ENCODE results near the gene ENDOU.
"Not testable (repeated sequence)": the region's sequence is repeated elsewhere in the genome, so short reads cannot be mapped to it uniquely, and the experiment has no call there.

ENDOU gene

DNA sequence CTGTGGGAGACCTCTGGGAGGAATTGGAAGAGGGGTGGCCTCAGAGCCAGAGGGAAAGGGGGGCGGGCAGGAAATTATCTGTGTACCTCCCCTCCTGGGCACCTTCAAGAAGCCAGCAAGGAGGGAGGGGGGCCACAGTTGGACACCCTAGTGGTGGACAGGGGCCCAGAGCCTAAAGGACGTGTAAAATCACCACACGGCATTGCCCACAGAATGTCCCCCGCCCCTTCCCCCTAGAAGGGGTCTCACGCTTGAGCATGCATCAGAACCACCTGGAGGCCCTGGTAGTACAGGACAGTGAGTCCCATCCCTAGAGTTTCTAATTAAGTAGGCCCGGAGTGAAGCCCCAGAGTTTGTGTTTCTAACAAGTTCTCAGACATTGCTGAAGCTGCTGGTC lies 8.2 kb downstream of the ENDOU start:
- no peak for DNase-seq

DNA sequence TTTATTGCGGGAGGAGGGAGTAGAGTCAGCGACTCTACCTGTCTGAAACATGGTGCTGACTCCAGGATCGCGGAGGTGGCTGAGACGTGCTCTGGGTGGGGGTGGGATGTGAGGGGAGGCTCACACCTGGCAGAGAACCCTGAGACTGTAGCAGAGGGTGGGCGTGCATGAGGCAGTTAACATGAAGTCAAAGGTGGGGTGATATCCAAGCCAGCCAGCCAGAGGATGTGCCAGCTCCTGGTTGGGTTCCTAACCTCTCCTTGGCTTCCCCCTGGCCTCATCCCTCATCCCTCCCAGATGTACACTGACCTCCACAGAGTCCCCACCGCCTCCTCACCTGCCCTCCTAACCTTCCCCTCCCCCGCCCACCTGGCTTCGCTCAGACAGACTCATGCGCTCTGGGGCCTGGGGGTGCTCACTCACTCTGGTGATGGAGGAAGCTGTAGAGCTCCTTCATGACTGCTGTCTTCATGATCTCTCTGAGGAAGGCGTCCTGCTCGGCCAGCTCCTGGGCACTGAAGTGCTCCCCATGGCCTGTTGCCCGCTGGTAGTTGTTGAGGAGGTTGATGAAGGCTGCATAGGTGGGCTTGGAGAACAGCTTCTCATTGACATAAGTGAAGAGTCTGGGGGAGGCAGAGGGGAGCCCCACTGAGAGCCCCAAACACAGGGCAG lies 9.3 kb downstream of the ENDOU start:
- DNase-seq = no peak

DNA sequence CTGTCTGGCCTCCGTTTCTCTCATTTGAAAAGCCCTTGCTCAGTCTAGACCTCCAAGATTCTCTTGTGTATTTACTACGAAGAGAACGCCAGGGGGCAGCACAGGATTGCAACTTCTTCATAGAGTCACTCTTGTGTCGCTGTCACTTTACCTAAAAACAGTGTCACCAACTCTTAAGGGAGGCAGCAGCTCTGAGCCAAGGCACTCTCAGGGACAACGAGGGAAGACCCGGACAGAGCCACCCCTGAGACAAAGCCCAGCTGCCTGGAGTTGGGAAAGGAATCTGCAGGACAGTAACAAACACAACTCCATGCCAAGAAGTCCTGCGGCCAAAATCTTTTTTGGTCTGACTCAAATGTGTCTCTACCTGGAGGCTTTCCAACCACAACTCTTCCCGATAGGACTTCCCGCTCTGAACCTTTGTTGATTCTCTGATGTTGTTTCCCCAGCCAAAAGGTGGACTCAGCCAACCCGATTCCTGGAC lies 9.9 kb downstream of the ENDOU start:
- DNase-seq = peak; percentile 88

DNA sequence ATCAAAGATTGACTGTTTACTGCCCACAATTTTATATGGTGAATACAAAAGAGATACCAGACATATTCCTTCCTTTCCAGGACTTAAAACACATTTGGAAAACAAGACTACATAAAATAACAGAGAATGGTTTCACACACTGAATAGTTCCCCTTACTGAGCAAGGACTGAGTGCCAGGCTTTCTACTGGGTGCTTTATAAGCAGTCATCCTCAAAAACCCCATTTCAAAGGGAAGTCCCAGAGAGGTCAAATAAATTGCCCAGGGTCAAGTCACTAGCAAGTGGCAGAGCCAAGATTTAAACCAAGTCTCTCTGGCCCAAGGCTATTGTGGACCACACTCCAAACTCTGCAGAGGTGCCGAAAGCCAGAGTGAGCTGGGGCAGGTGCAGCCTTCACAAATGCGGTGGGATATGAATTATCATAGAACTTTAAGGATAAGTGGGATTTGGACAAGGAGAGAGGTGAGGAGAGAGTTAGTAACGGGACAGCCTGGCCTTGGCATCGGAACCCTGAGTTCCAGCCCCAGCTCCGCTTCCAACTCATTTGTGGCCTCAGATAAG lies 10.4 kb downstream of the ENDOU start:
- DNase-seq = peak; percentile 84

DNA sequence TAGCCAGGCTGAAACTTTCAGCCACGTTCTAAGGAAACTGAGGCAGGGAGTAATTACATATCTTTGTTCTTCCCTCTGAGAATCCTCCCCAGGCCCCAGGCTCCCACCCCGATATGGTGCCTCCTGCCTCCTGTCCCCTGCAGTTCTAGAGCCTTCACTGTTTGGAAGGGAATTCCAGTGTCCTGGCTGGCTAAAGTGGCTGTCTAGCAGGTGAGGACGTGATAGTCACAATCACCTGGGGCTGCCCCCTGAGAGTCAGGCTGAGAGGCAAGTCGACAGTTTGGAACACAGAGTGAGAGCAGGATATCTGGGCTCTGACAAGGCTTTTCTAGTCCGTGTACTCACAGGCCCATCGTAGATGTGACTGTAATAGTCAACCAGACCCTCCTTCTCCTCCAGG lies 13.1 kb downstream of the ENDOU start:
- no peak for DNase-seq

DNA sequence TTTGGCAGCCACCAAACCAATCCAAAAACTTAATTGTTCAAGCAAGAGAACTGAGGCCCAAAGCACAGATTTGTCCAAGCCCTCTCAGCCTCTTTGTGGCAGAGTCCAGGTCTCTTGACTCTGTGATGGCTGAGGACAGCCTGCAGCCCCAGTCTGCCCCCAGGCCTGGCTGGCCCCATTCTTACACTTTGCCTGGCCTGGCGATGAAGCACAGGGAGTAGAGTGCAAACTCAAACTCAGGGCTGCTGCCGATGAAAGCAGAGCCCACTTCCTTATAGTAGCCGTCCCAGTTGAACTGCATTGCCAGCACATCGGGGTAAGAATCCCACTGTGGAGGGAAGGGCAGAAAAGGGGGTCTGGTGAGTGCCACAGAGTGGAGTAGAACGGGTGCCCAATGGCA lies 13.8 kb downstream of the ENDOU start:
- DNase-seq = no peak

DNA sequence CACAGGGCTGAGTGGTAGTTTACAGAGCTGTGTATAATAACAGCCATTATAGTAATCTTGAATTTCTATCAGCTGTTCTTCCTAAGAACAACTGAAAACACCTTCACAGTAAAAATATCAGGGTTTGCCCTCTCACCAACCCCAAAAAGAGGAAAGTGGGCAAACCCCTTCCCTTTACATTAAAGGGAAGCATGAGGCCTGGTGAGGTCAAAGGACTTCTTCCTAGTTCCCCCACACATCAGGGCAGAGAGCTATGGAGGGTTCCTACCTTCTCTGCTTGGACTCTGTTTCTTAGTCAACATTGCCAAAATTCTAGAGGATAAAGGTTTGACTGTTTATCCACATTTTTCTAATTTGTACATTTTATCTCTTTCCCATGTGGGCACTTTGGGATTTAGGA lies 15.0 kb downstream of the ENDOU start:
- peak; percentile 33 for DNase-seq

DNA sequence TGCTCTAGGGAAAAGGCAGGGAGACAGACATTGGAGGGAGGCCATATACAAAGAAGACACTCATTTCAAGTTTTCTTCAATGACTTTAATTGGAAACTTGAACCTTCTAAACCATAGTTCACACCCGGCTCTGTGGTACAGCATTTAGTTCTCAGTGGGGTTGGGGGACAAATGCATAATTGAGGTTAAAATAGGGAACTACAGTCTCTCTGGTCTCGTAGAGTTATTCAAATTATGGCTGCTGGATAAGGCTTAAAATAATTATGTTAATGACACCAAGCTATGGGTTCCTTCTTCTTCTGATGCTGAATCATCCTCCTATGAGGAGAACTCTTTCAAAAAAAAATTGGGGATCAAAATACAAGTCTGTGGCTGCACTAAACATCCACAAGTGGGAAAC lies 15.6 kb downstream of the ENDOU start:
- DNase-seq = no peak

DNA sequence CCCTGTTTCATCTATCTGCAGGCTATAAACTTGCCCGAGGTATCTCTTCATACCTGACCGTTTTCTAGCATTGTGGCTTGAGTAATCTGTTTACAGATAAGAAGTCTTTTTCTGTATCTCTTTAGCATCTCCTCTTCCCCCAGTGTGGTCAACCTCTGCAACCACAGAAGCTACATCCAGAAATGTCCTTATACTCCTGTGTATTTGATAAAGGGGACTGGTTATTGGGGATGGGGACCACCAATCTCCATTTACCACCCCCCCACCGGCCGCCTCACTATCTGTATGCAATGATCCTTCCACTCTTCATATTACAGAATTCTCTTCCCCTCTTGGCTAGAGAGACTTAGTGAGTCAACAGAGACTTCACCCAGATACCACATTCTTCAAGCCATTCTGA lies 16.1 kb downstream of the ENDOU start:
- no peak for DNase-seq

DNA sequence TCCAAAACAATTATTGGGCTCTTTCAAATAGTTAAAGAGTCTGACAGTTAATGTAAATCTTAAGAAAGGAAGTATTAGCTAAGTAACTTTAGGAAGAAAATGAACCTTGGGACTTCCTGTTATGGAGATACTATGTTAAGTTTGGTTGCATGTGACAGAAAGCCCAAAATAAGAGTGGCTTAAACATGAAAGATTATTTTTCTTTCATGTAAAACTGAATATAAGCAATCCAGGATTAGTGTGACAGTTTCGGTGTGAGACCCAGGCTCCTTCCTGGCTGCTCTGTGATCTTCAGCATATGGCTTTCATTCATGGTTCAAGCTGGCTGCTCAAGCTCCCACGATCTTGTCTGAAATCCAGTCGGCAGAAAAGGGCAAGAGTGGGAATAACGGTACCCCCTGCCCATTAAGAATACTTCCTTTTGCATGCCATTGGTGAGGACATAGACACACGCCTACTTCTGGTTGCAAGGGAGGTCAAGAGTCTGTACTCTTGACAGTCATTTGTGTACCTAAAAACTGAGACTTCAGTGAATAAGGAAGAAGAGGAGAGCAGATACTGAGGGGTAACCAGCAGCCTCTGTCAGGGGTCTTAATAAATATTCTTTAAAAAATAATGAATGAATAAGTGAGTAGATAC lies 17.3 kb downstream of the ENDOU start:
- peak; percentile 33 for DNase-seq

DNA sequence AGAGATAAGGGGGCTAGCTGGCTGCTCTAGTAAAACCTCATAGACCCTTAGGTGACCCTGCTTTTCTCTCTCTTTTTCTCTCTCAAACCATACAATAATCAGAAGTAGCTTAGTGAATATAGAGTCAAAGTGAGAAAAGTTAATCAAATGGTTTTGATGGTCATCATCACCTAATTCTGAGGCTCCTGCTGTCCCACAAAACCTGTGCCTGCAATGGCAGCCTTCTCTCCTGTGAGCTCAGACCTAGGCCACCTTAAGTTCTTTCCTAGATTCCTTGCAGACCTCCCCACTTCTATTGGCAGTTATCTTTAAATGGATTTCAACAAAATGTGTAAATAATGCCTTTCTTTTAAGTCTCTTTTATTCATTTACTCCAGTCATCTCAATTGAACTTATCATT lies 17.9 kb downstream of the ENDOU start:
- no peak for DNase-seq

DNA sequence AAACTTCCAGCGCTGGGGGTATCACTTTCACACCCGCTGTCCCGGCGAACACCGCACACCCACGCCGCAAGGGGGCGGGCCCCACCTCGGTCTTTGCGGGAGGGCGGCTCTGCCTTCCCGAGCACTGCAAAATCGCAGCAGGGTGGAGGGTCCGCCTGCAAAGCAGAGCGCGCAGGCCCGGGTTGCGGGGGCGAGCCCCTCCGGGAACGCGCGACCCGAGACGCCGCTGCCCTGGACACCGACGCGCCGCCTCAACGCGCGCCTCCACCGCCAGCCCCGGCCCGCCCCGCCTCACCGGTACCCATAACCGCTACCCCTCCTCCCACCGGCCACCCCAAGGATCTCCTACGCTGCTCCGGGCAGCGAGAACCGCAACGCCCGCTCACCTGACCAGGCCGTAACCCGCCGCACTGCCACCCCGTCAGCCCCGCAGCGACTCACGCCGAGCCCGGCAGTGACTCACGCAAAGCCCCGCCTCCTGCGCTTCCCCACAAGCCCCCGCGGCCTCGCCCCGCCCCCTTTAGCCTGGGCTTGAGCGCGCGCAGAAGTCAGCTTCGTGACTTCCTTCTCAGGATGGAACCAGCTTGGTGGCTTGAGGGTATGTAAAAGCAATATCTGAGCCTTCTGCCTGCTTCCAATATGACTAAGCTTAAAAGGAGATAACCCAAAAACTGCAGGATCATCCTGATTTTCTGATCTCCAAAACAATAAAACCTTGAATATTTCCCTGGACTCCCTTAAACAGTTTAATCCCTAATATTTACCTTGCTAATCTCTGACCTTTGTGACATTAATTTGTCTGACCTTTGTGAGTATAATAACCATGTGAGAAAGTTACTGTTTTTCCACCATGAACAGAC lies 19.5 kb downstream of the ENDOU start, which contains the start of gene RPAP3:
Gene RPAP3 (minus strand): TSS at position 465 of the 860 bp plus-strand sequence. CDS start 3,190 bp downstream, outside the sequence.
- DNase-seq = peak; percentile 99

DNA sequence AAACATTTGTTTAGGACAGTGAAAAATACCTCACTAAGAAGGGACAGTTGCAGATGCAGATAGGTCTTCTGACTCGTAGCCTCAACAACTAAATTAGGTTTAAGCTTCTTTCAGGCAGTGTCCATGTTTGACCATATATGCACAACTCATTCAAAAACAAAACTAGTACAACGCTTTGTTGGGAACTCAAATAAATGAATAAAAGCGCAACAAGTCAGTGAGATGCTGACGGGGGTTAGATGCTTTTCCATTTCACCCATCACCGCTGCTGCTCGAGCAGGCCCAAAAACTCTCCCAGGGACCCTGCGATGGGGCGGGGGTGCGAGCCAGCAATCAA lies 20.1 kb downstream of the ENDOU start:
- DNase-seq = no peak

DNA sequence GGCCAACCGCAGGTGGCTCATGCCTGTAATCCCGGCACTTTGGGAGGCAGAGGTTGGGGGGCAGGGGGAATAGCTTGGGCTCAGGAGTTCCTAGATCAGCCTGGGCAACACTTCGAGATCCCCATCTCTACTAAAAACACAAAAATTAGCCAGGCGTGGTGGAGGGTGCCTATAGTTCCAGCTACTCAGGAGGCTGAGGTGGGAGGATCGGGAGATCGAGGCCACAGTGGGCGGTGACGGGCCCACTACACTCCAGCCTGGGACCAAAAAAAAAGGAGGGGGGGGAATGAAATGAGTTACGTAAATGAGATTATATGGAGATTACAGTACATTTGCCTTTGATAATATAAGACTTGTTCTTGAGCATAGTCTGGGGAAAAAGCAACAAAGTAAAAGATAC lies 20.6 kb downstream of the ENDOU start:
- DNase-seq = no peak

DNA sequence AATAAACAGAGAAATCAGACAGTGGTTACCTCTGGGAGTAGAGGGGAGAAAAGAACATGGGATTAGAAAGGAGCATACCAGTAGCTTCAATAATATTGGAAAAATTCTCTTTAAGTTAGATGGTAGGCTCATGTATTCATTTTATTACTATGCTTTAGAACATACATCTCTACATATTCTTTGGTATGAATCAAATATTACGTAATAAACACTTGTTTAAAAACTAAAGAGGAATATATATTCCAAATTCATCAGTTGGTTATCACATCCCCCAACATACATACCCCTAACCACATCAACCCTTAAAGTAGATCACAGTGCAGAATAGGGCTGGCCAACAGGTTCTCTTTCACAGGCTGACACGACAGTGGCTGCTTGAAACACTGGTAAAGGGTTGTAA lies 25.0 kb downstream of the ENDOU start:
- DNase-seq = no peak

DNA sequence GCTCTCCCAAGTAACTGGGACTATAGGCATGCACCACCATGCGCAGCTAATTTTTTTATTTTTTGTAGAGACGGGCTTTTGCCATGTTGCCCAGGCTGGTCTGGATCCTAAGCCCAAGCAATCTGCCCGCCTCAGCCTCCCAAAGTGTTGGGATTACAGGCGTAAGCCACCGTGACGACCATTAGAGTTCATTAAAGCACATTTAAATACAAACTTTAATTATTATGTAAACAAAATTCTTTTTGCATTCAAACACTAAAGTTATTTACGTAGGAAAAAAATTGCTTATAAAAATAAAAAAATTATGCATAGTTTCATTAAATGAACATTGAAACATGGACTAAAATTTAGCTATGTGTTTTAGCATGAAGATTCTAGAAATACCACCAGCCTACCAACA lies 26.7 kb downstream of the ENDOU start:
- DNase-seq = no peak

DNA sequence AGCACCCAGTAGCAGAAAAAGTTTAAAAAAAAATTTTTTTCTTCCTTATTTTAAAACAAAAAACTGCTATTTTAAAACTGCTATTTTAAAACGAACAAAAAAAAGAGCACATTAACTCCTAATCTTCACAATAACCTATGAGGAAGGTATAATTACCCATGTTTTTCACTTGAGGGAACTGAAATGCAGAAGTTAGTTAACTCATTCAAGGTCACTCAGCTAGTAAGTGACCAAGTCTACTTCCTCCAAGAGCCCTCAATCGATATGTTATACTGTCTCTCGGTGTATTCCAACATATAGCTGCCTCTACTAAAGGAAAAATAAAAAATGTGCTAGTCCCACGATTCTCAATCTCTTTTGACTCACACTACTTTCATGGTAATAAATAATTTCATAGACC lies 27.2 kb downstream of the ENDOU start:
- DNase-seq = peak; percentile 33

DNA sequence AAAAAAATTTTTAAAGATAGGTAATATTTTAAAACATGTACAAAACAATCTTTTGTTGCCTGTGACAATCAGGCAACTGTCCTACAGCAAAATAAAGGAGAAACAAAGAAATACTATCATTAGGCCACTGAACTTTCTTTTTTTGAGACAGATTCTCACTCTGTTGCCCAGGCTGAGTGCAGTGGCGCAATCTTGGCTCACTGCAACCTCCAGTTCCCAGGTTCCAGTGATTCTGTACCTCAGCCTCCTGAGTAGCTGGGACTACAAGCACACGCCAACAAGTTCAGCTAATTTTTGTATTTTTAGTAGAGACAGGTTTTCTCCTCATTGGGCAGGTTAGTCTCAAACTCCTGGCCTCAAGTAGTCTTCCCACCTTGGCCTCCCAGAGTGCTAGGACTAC lies 36.1 kb downstream of the ENDOU start:
- DNase-seq = no peak

DNA sequence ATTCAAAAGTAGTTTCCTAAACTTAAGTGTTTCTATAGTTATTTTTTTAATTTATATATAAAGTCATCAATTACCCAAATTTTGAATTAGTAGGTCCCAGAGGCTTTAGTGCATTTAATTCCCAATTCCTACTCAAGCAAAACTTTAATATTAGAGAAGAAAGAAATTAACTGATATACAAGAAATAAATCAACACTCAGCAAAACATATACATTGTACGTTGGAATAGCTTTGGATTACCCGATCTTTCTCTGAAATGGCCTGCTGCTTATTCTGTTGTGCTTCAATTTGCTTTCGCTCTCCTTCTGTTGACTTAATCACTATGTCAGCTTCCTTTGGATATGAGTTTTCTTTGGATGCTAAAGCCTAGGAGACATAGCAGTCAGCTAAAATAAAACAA lies 37.7 kb downstream of the ENDOU start:
- no peak for DNase-seq

DNA sequence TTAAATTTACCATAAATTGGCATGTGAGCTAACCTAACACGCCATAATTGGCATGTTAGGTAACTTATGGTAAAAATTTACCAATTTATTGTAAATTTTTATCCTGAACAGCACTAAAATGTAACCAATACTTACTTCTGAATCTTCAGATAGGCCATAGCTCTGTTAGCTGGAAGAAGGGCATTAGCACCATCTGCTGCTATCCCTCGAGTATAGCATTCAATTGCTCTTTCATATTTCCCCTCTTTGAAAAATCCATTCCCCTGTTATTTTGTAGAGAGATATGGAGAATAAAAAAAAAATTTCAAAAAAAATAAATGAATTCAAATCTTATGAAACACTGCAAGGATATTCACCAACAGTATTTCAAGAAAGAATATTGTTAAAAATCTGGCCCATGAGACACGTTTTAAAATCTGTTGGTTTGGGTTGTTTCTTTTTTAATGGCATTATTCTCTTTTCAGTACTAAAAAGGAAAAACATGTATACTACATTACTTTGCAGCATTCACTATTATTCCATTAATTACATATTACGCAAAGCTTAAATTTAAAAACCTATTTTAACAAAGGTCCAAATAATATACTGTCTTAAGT lies 38.5 kb downstream of the ENDOU start:
- DNase-seq = peak; percentile 46

DNA sequence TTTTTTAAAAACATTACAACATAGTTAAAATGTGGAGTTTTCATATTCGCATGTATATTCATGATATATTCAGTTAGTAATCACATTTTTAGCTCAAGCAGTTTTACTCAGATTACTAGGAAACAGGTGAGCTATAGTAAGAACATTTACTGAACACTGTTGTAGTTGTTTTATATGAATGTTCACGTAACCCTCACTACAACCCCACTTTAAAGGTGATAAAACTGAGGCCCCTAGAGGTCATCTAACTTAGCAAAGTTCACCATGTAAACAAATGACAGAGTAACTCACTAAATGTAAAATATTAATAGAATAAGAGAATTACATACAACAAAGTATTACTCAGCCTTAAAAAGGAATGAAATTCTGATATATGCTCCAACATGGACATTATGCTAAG lies 45.5 kb downstream of the ENDOU start:
- DNase-seq = no peak

DNA sequence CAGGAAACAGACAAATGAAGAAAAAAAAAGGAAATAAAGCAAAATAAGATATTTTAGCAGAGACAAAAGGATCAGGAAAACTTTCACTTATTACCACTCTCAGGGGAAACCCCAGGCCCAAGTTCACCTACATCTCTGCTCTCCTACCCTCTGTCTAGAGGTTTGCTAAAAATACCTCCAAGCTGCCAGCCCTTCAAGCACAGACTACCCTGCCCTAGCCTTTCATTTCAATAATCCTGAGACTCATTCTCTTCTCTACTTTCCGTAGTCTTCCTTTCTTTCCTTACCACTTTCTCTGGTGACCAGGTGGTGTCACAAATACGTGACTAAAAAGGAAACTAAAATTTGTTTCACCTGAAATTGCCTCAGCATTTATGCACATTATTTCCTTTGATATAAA lies 53.2 kb downstream of the ENDOU start:
- no peak for DNase-seq

DNA sequence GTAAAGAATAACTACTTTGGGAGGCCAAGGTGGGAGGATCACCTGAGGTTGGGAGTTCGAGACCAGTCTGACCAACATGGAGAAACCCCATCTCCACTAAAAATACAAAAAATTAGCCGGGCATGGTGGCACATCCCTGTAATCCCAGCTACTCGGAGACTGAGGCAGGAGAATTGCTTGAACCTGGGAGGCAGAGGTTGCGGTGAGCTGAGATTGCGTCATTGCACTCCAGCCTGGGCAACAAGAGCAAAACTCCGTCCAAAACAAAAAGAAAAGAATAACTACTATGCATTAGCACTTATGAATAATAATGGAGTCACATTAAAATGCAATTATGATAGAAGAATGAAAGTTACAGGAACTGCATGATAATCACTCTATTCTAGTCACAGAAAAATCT lies 57.4 kb downstream of the ENDOU start:
- not testable (repeated sequence) for DNase-seq

Measured in suppressor macrophage treated with lipopolysaccharide for 4 hours (primary cell).